Measurements from ENCODE around the gene PNPLA7. TPM values are rescaled to one million over a fixed set of nuclear protein-coding genes. Genes with fewer than 3 reads are reported as not detected.
"Not testable (repeated sequence)": the region's sequence is repeated elsewhere in the genome, so short reads cannot be mapped to it uniquely, and the experiment has no call there.

The PNPLA7 gene
- total and polyA plus RNA-seq, 2 donors (not counting 1 experiment from before 2014, with no cell fraction given): 18.7 to 29.9 TPM

DNA sequence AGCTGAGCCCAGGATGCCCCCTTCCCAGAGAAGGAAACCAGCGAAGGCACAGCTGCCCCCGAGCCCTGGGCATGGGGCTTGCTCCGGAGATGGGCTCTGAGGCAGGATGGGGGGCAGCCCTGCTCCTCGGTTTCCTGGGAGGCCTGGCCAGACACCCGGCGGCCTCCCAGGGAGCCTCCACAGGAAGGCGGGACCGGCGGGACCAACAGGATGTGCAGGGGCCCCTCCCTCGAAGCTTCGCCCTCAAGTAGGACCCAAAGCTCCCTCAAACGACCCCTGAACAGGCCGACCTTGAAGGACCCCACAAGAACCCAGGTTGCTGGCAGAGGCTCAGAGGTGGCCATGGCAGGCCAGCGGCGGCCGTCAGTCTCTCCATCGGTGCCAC is 138.9 kb downstream of the PNPLA7 start:
- Histone ChIP-seq H3K9me3 (ENCODE audit: control extremely low read depth in 1 of 3, control insufficient read depth in 2 of 3, insufficient read depth in 1 of 3, low read length in 2 of 3) (peaks cover 0 to 2% (median 0%) of the 10 kb centered on the region in 3 donors), H3K36me3 (replicated peaks in 1 of 2; ENCODE audit: control extremely low read depth in 1 of 2, control insufficient read depth in 1 of 2, extremely low read depth in 1 of 2, insufficient read depth in 2 of 2, low read length in 1 of 2) (no peaks in the 10 kb centered on the region), H2AFZ (ENCODE audit: insufficient read depth, low read depth, low read length, poor library complexity, severe bottlenecking) (no peak overlapping the region), H3K27ac (ENCODE audit: low read length in 2 of 2) (no peak overlapping the region), H3K27me3 (replicated peaks in 1 of 4; ENCODE audit: control extremely low read depth in 1 of 4, control insufficient read depth in 3 of 4, insufficient read depth in 4 of 4, low read length in 3 of 4) (peaks cover 0 to 26% (median 10%) of the 10 kb centered on the region in 4 experiments), H3K79me2 (ENCODE audit: control insufficient read depth, insufficient read depth, low read length) (peaks cover 23% of the 10 kb centered on the region), H3K4me3 (ENCODE audit: control extremely low read depth in 1 of 5, extremely low read depth in 1 of 5, insufficient read depth in 1 of 5, low read depth in 2 of 5, low read length in 4 of 5) (no peak overlapping the region), H3K9ac (ENCODE audit: low read length) (no peak overlapping the region), H4K20me1 (ENCODE audit: control insufficient read depth, insufficient read depth, low read length, poor library complexity, severe bottlenecking) (peaks cover 62% of the 10 kb centered on the region), H3K4me2 (replicated peaks; ENCODE audit: low read depth, low read length, poor library complexity, severe bottlenecking) (peak overlapping the region; percentile 65), H3K4me1 (ENCODE audit: control insufficient read depth in 2 of 2, insufficient read depth in 2 of 2, low read length in 2 of 2) (peaks cover 18 to 32% of the 10 kb centered on the region in 2 donors)
- no peak for DNase-seq
- ATAC-seq (ENCODE audit: low read depth): no peak
- Mint-ChIP-seq H3K27ac (no peak overlapping the region), H3K27me3 (no peaks in the 10 kb centered on the region), H3K4me1 (peaks cover 17% of the 10 kb centered on the region), H3K9me3 (ENCODE audit: insufficient read depth) (no peaks in the 10 kb centered on the region), H3K4me3 (peak overlapping the region; percentile 37)
- intact Hi-C loops (cut with micrococcal nuclease): no loop called here
- ChIA-PET POLR2A (no interaction called here), CTCF (no interaction called here)
- WGBS (ENCODE audit: insufficient coverage): 17% methylated on average over 13 of the region's 17 CpGs
- no peak for TF ChIP-seq EZH2 (IDR thresholded peaks at IDR 0.05; ENCODE audit: borderline replicate concordance, insufficient read depth, low read depth, low read length, poor library complexity, severe bottlenecking)
- TF ChIP-seq, protein P1, sequence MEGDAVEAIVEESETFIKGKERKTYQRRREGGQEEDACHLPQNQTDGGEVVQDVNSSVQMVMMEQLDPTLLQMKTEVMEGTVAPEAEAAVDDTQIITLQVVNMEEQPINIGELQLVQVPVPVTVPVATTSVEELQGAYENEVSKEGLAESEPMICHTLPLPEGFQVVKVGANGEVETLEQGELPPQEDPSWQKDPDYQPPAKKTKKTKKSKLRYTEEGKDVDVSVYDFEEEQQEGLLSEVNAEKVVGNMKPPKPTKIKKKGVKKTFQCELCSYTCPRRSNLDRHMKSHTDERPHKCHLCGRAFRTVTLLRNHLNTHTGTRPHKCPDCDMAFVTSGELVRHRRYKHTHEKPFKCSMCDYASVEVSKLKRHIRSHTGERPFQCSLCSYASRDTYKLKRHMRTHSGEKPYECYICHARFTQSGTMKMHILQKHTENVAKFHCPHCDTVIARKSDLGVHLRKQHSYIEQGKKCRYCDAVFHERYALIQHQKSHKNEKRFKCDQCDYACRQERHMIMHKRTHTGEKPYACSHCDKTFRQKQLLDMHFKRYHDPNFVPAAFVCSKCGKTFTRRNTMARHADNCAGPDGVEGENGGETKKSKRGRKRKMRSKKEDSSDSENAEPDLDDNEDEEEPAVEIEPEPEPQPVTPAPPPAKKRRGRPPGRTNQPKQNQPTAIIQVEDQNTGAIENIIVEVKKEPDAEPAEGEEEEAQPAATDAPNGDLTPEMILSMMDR (IDR thresholded peaks at IDR 0.05): no peak

DNA sequence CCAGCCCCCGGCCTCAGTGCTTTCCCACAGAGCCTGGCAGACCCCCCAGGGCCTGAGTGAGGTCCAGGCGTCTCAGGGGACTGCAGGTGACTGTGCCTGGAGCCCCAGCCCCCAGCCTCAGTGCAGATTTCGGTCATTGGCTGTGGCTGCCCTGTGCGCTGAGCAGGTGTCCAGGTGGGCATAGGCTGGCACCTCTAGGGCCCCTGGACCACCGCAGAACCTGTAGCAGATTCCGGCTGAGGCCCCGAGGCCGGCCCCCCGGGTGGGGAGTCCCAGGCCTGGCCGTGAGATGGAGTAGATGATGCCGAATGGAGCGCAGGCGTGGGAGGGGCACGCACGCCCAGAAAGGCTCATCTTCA is 139.3 kb downstream of the PNPLA7 start:
- POLR2A ChIA-PET: no interaction called here
- Histone ChIP-seq H2AFZ (ENCODE audit: insufficient read depth, low read depth, low read length, poor library complexity, severe bottlenecking) (no peak overlapping the region), H3K9me3 (ENCODE audit: control extremely low read depth in 1 of 3, control insufficient read depth in 2 of 3, insufficient read depth in 1 of 3, low read length in 2 of 3) (peaks cover 0 to 2% (median 0%) of the 10 kb centered on the region in 3 donors), H3K4me3 (ENCODE audit: control extremely low read depth in 1 of 5, extremely low read depth in 1 of 5, insufficient read depth in 1 of 5, low read depth in 2 of 5, low read length in 4 of 5) (no peak overlapping the region), H3K4me2 (replicated peaks; ENCODE audit: low read depth, low read length, poor library complexity, severe bottlenecking) (peak overlapping the region; percentile 65), H3K79me2 (ENCODE audit: control insufficient read depth, insufficient read depth, low read length) (peaks cover 23% of the 10 kb centered on the region), H3K27ac (ENCODE audit: low read length in 2 of 2) (no peak overlapping the region), H3K36me3 (replicated peaks in 1 of 2; ENCODE audit: control extremely low read depth in 1 of 2, control insufficient read depth in 1 of 2, extremely low read depth in 1 of 2, insufficient read depth in 2 of 2, low read length in 1 of 2) (no peaks in the 10 kb centered on the region), H3K27me3 (replicated peaks in 1 of 4; ENCODE audit: control extremely low read depth in 1 of 4, control insufficient read depth in 3 of 4, insufficient read depth in 4 of 4, low read length in 3 of 4) (peaks cover 0 to 27% (median 10%) of the 10 kb centered on the region in 4 experiments), H3K9ac (ENCODE audit: low read length) (no peak overlapping the region), H3K4me1 (ENCODE audit: control insufficient read depth in 2 of 2, insufficient read depth in 2 of 2, low read length in 2 of 2) (peaks cover 18 to 32% of the 10 kb centered on the region in 2 donors), H4K20me1 (ENCODE audit: control insufficient read depth, insufficient read depth, low read length, poor library complexity, severe bottlenecking) (peaks cover 62% of the 10 kb centered on the region)
- CTCF ChIA-PET: no interaction called here
- DNase-seq (no peak), ATAC-seq (ENCODE audit: low read depth) (no peak)
- H3K27me3 Mint-ChIP-seq: no peaks in the 10 kb centered on the region
- no peaks in the 10 kb centered on the region for H3K9me3 Mint-ChIP-seq (ENCODE audit: insufficient read depth)
- WGBS (ENCODE audit: insufficient coverage): 76% methylated on average over 12 of the region's 15 CpGs
- no peak for TF ChIP-seq EZH2 (IDR thresholded peaks at IDR 0.05; ENCODE audit: borderline replicate concordance, insufficient read depth, low read depth, low read length, poor library complexity, severe bottlenecking)
- TF ChIP-seq, protein P1 (IDR thresholded peaks at IDR 0.05): no peak
- no peak overlapping the region for H3K27ac Mint-ChIP-seq
- intact Hi-C loops (cut with micrococcal nuclease): no loop called here
- H3K4me3 Mint-ChIP-seq: no peak overlapping the region
- peaks cover 17% of the 10 kb centered on the region for H3K4me1 Mint-ChIP-seq

DNA sequence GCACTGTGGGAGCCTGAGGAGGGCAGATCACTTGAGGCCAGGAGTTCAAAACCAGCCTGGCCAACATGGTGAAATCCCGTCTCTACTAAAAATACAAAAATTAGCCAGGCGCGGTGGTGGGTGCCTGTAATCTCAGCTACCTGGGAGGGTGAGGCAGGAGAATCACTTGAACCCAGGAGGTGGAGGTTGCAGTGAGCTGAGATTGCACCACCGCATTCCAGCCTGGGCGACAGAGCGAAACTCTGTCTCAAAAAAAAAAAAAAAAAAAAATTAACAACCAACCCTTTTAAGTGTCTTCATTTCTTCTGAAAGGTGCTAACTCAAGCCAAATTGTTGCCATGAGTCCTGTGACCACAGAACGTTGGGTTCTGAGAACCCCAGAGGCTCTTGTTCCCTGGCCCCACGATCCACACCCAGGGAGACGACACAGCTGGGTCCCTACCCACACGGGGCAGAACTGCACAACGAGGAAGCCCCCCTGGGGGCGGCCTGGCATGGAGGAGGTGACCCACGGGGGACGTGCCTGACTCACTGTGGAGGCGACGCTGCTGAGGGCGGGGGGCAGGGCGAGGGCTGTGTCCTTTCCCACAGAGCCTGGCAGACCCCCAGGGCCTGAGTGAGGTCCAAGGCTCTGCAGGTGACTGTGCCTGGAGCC is 139.8 kb downstream of the PNPLA7 start:
- 48% methylated on average over 12 of the region's 18 CpGs for WGBS (ENCODE audit: insufficient coverage)
- CTCF ChIA-PET; H3K27ac Mint-ChIP-seq; H3K9me3 Mint-ChIP-seq (ENCODE audit: insufficient read depth); H3K4me2 ChIP-seq (replicated peaks; ENCODE audit: low read depth, low read length, poor library complexity, severe bottlenecking); POLR2A ChIA-PET; ATAC-seq (ENCODE audit: low read depth); H3K27me3 Mint-ChIP-seq; H3K4me3 Mint-ChIP-seq; H3K9me3 ChIP-seq (ENCODE audit: control extremely low read depth in 1 of 3, control insufficient read depth in 2 of 3, insufficient read depth in 1 of 3, low read length in 2 of 3); H3K4me3 ChIP-seq (ENCODE audit: control extremely low read depth in 1 of 5, extremely low read depth in 1 of 5, insufficient read depth in 1 of 5, low read depth in 2 of 5, low read length in 4 of 5); H2AFZ ChIP-seq (ENCODE audit: insufficient read depth, low read depth, low read length, poor library complexity, severe bottlenecking); DNase-seq; H3K27ac ChIP-seq (ENCODE audit: low read length in 2 of 2); H3K9ac ChIP-seq (ENCODE audit: low read length); intact Hi-C loops (cut with micrococcal nuclease); H3K36me3 ChIP-seq (replicated peaks in 1 of 2; ENCODE audit: control extremely low read depth in 1 of 2, control insufficient read depth in 1 of 2, extremely low read depth in 1 of 2, insufficient read depth in 2 of 2, low read length in 1 of 2): not testable (repeated sequence)
- Histone ChIP-seq H3K79me2 (ENCODE audit: control insufficient read depth, insufficient read depth, low read length) (peaks cover 21% of the 10 kb centered on the region), H4K20me1 (ENCODE audit: control insufficient read depth, insufficient read depth, low read length, poor library complexity, severe bottlenecking) (peaks cover 62% of the 10 kb centered on the region), H3K27me3 (replicated peaks in 1 of 4; ENCODE audit: control extremely low read depth in 1 of 4, control insufficient read depth in 3 of 4, insufficient read depth in 4 of 4, low read length in 3 of 4) (peaks cover 0 to 27% (median 10%) of the 10 kb centered on the region in 4 experiments), H3K4me1 (ENCODE audit: control insufficient read depth in 2 of 2, insufficient read depth in 2 of 2, low read length in 2 of 2) (peaks cover 18 to 32% of the 10 kb centered on the region in 2 donors)
- H3K4me1 Mint-ChIP-seq: peaks cover 17% of the 10 kb centered on the region

Measured in B cell (primary cell).